ENCODE results near the gene ZNF286A. TPM values are rescaled to one million over a fixed set of nuclear protein-coding genes. Genes with fewer than 3 reads are reported as not detected.
A peak's percentile ranks its signal among the peaks of the same experiment; 100 is the strongest.
"Not testable (repeated sequence)": the region's sequence is repeated elsewhere in the genome, so short reads cannot be mapped to it uniquely, and the experiment has no call there.

Gene ZNF286A
- total RNA-seq = 42.3 and 50.6 TPM in 2 replicates

DNA sequence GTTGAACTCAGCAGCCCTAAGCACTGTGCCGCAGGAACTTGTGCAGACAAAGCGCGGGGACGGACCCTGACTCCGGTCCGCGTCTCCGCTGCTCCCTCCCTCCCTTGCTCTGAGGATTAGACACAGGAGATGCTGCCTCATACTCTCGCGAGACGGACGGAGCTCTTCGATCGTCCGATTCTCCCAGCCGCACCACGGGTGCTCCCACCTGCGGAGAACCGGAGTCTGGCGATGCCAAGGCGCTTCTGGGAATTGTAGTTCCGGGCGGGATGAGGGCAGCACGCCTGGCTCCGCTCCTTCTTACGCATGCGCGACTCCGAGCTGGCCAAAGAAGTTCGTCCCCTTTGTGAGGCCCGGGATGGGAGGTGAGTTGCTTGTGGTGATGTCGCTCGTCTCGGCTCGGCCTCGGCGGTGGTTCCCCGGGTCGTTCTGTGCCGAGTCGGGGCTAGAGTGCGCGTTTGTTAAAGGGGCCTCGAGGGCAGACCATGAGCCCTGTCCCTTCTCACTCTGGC, at the start of gene ZNF286A:
ZNF286A (plus strand) TSS at position 340 of the 512 bp plus-strand sequence. CDS start 578 bp downstream, outside the sequence.
- peak; percentile 99 for DNase-seq (ENCODE audit: low read depth)

DNA sequence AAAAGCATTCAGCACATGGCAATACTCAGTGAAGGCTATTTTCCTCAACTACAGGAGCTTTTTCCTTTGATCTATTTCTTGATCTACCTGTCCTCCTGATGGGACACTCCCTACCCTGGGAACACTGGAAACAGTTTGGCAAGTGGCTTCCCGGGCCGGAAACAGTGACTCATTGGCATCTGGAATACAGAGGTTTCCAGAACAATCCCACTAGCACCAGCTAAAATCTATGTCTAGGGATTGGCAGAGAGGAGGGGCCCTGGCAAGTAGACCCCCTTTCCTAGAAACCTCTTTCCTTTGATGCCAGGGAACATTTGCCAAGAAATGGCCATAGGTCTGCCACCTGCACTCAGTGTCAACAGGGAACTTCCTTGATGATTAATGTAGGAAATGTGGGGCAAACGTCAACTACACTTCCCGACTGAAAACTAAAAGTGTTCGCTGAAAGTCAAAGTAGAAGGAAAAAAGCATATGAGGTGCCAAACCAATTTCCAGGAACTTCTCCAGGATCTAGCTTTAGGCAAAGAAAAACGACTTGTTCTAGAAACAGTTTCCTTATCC, 49.6 kb upstream of the ZNF286A start:
- DNase-seq (ENCODE audit: low read depth) = peak; percentile 73
- TF ChIP-seq, protein P1, sequence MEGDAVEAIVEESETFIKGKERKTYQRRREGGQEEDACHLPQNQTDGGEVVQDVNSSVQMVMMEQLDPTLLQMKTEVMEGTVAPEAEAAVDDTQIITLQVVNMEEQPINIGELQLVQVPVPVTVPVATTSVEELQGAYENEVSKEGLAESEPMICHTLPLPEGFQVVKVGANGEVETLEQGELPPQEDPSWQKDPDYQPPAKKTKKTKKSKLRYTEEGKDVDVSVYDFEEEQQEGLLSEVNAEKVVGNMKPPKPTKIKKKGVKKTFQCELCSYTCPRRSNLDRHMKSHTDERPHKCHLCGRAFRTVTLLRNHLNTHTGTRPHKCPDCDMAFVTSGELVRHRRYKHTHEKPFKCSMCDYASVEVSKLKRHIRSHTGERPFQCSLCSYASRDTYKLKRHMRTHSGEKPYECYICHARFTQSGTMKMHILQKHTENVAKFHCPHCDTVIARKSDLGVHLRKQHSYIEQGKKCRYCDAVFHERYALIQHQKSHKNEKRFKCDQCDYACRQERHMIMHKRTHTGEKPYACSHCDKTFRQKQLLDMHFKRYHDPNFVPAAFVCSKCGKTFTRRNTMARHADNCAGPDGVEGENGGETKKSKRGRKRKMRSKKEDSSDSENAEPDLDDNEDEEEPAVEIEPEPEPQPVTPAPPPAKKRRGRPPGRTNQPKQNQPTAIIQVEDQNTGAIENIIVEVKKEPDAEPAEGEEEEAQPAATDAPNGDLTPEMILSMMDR (IDR thresholded peaks at IDR 0.05; ENCODE audit: insufficient read depth, low read depth, low read length) = no peak
- H3K4me3 ChIP-seq (ENCODE audit: low read depth, low read length) = peak overlapping the region; percentile 70

More for the DNA sequence above, at the start of gene ZNF286A:
- H3K4me3 ChIP-seq (ENCODE audit: low read depth, low read length) = peak within 1 kb of the TSS; percentile 61

DNA sequence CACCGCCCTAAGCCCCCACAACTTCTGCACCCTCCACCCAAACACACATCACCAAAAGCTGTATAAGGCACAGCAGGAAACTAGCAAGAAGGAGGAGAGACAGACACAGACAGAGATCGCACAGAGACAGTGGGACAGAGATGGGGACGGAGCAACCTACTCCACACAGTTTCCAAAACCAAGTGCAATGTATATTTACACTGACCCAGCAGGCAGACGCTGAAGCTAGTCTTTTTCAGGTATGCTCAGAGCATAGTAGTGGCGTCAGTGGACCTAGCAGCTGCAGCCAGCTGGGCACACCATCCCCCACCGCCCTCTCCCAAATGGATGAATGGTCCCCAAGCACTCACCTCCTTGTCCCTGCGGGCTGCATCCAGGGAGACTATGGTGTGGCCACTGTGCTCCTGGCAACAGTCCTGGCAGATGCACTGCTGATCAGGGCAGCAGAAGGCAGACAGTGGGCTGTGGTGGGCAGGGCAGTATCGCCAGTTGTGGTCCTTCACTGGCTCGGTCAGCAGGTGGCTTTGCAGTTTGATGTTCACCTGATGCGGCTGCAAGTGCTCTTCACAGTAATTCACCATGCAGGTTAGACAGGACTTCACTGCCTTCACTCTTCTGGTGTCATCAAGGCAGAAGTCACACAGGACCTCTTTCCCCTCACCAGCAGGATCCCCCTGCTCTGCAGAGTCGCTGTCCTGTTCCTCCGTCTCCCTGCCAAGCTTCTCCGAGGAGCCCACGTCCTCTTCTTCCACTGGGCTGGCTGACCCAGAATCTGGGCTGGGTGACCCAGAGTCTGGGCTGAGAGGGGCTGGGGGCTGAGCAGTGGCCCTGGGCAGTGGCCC, 48.6 kb upstream of the ZNF286A start:
- DNase-seq (ENCODE audit: low read depth) = no peak
- TF ChIP-seq, protein P1 (IDR thresholded peaks at IDR 0.05; ENCODE audit: insufficient read depth, low read depth, low read length) = no peak

DNA sequence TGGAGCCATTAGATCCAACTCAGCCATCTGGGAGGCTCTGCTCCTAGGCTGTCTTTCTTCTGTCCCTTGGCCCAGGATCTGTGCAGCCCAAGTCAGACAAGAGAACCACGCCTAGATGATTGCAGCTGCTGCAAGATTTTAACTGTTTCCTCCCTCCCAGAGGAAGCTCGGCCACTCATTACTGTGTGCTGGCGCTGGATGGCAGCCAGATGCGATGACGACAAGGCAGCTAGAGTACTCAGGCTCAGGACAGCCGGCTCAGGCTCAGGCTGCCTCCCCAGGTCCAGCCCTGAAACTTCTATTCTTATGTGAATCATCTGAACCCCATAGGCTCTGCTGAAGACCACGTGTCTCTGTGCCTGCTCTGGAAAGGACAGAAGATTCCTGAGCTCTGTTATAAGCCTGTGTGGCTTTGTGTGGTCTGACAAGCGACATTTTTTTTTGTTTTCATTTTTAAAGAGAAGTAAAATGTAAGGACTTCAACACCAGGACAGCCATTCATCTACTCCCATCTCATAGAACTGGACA, 47.9 kb upstream of the ZNF286A start:
- TF ChIP-seq, protein P1 (IDR thresholded peaks at IDR 0.05; ENCODE audit: insufficient read depth, low read depth, low read length) = no peak

More for the DNA sequence above, 48.6 kb upstream of the ZNF286A start:
- H3K4me3 ChIP-seq (ENCODE audit: low read depth, low read length) = peak overlapping the region; percentile 70

DNA sequence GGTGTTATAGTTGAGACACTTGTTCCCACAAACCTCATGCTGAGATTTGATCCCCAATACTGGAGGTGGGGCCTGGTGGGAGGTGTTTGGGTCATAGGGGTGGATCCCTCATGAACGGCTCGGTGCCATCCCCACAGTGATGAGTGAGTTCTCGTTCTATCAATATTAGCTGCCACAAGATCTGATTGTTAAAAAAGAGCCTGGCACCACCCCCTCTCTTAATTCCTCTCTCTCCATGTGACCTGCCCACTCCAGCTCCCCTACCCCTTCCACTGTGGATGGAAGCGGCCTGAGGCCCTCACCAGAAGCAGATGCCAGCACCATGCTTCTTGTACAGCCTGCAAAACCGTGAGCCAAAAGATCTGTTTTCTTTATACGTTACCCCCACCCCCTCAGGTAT, 46.6 kb upstream of the ZNF286A start:
- TF ChIP-seq, protein P1 (IDR thresholded peaks at IDR 0.05; ENCODE audit: insufficient read depth, low read depth, low read length) = no peak
- DNase-seq (ENCODE audit: low read depth) = no peak
- H3K4me3 ChIP-seq (ENCODE audit: low read depth, low read length) = no peak overlapping the region

More for the DNA sequence above, 47.9 kb upstream of the ZNF286A start:
- H3K4me3 ChIP-seq (ENCODE audit: low read depth, low read length) = peak overlapping the region; percentile 70
- DNase-seq (ENCODE audit: low read depth) = peak; percentile 98

DNA sequence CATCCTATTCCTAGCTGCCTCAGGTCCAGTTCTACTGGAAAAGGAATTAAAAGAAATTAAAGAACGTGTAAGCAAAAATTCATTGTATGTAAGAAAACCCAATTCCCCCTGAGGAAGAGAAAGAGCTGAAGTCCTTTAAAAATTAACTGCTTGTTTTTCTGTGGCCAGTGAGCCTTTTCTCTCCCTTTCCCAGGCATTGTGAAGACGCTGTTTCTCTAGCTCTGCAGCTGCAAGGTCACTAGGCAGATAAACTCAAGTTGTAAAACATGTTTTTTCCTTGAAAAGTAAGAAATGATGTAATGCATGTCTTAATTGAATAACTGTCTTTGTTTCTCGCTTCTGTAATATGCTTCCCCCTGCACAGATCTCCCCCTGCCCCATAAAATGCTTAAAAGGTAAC, 45.2 kb upstream of the ZNF286A start:
- peak; percentile 50 for DNase-seq (ENCODE audit: low read depth)
- not testable (repeated sequence) for H3K4me3 ChIP-seq (ENCODE audit: low read depth, low read length)

DNA sequence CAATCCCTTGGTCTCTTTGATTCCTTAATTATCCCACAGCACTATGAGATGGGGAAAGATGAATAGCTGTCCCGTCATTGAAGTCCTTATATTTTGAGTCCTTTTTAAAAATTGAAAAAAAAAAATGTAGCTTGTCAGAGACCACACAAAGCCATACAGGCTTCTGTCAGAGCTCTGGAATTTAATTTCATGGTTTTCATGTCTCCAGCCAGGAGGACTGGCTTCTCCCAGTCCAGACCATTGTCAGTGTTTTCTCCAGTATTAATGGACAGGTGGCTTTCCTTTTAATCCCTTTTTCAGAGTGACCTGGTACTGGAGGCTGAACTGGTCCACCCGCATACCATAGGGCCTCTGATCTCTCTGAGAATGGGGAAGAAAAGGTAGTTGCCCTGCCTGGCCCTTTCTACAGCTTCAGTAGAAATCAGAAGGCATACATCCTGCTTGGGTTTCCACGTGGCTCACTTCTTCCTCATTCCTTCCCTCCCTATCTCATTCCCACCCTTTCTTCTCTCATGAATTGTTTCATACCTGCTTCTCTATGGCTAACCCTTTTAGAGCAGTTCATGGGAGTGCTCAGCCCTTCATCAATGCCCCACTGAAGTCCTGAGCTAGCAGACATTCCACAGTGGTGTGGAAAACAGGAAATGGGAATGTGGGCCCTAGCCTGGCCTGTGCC, 44.5 kb upstream of the ZNF286A start:
- TF ChIP-seq, protein P1 (IDR thresholded peaks at IDR 0.05; ENCODE audit: insufficient read depth, low read depth, low read length) = no peak
- DNase-seq (ENCODE audit: low read depth) = no peak
- H3K4me3 ChIP-seq (ENCODE audit: low read depth, low read length) = no peak overlapping the region
